Spleen (tissue), 7 donors: ENCODE measurements around the gene ZNF516.

ENCODE experiments used
- CTCF ChIP-seq, 11 experiments: fragments of 200-600 bp in 7 of 11; fragments of 450-650 bp in 4 of 11; sonication (generic) in 4 of 11; IDR thresholded peaks in 8 of 11; conservative IDR thresholded peaks in 3 of 11; 1 replicate in 7 of 11; 2 replicates in 4 of 11; pipeline versions ENCODE4 v1.4.0 to v1.8.0; 2016 to 2021; ENCODE audit warnings: antibody characterized with exemption in 11 of 11, inconsistent platforms in 4 of 11, mild to moderate bottlenecking in 1 of 11
- POLR2A ChIP-seq, 3 donors: fragments of 450-650 bp; IDR thresholded peaks; one replicate each; pipeline ENCODE4 v1.5.1; 2017; ENCODE audit warnings: antibody characterized with exemption in 3 of 3, mild to moderate bottlenecking in 1 of 3
- POLR2AphosphoS5 ChIP-seq, 3 donors: sonication (generic); formaldehyde crosslinking; IDR thresholded peaks; one replicate each; pipeline ENCODE4 v1.5.1; 2017; ENCODE audit warnings: antibody characterized with exemption in 3 of 3
- donor health status: DM: no; HTN: no; CAD: no; lungs with moderate emphysema.
- donor health status: DM: no; HTN: no; CAD: no.
- donor health status: DM: no; HTN: no; CAD: no.

GRCh38 chr18:76402026-76402990, 92.7 kb downstream of the ZNF516 start:
- TF ChIP-seq CTCF (IDR thresholded peaks at IDR 0.05 in 8 of 11, conservative IDR thresholded peaks at IDR 0.05 in 3 of 11) (no peak), POLR2A (IDR thresholded peaks at IDR 0.05) (no peak), POLR2AphosphoS5 (IDR thresholded peaks at IDR 0.05) (peak in 1 of 3 donors; percentile 22)
